Liver (tissue), 9 donors: ENCODE results near the gene ITGA11. TPM values are rescaled to one million over a fixed set of nuclear protein-coding genes. Genes with fewer than 3 reads are reported as not detected.

Experiments used
- DNase-seq: peaks from one replicate; pipeline ENCODE4 v3.0.0-alpha.2; 2017; ENCODE audit warnings: low spot score
- H3K27ac ChIP-seq, 2 donors: one replicate each; pipeline ENCODE4 v1.7.0; 2013; ENCODE audit warnings: inconsistent platforms in 2 of 2, low read length in 2 of 2, control low read depth in 1 of 2, low read depth in 1 of 2, mild to moderate bottlenecking in 1 of 2
- H3K27me3 ChIP-seq, 4 donors: one replicate each; pipeline versions ENCODE4 v1.6.1 to v1.7.0; 2013; ENCODE audit warnings: low read length in 3 of 4, inconsistent platforms in 1 of 4, mild to moderate bottlenecking in 1 of 4, moderate library complexity in 1 of 4; ENCODE audit not compliant: control insufficient read depth in 4 of 4, insufficient read depth in 4 of 4
- H3K36me3 ChIP-seq, 4 donors: one replicate each; pipeline versions ENCODE4 v1.6.1 to v1.7.0; 2013; ENCODE audit warnings: low read length in 3 of 4, mild to moderate bottlenecking in 3 of 4, low read depth in 1 of 4, moderate library complexity in 1 of 4; ENCODE audit not compliant: control insufficient read depth in 4 of 4, insufficient read depth in 3 of 4
- H3K4me1 ChIP-seq, 4 donors: one replicate each; pipeline versions ENCODE4 v1.6.1 to v1.7.0; 2013; ENCODE audit warnings: low read length in 3 of 4, mild to moderate bottlenecking in 3 of 4, moderate library complexity in 1 of 4; ENCODE audit not compliant: control insufficient read depth in 4 of 4, insufficient read depth in 4 of 4
- H3K4me3 ChIP-seq, 3 donors: one replicate each; pipeline versions ENCODE4 v1.6.1 to v1.7.0; 2013; ENCODE audit warnings: low read length in 3 of 3, control low read depth in 1 of 3, low read depth in 1 of 3, mild to moderate bottlenecking in 1 of 3
- H3K9ac ChIP-seq, 2 donors: one replicate each; pipeline ENCODE4 v1.7.0; 2013; ENCODE audit warnings: low read length in 2 of 2, mild to moderate bottlenecking in 2 of 2, moderate library complexity in 2 of 2, control low read depth in 1 of 2, low read depth in 1 of 2
- H3K9me3 ChIP-seq, 4 donors: one replicate each; pipeline versions ENCODE4 v1.6.1 to v1.7.0; 2013; ENCODE audit warnings: low read length in 3 of 4; ENCODE audit not compliant: control insufficient read depth in 4 of 4
- ATF3 ChIP-seq: IDR thresholded peaks from 2 replicates; pipeline ENCODE4 v1.6.1; 2016; ENCODE audit warnings: antibody characterized with exemption
- FOXA1 ChIP-seq: IDR thresholded peaks from 2 replicates; pipeline ENCODE4 v1.6.1; 2016; ENCODE audit warnings: antibody characterized with exemption
- GABPA ChIP-seq, 2 donors: IDR thresholded peaks in 1 of 2; conservative IDR thresholded peaks in 1 of 2; 2 replicates each; pipeline ENCODE4 v1.6.1; 2016; ENCODE audit warnings: antibody characterized with exemption in 2 of 2, mild to moderate bottlenecking in 1 of 2, moderate library complexity in 1 of 2
- NR2F2 ChIP-seq: IDR thresholded peaks from 2 replicates; pipeline ENCODE4 v1.6.1; 2016; ENCODE audit warnings: antibody characterized with exemption
- RAD21 ChIP-seq, 2 donors: IDR thresholded peaks; 2 replicates each; pipeline ENCODE4 v1.6.1; 2016; ENCODE audit warnings: antibody characterized with exemption in 2 of 2, mild to moderate bottlenecking in 2 of 2
- REST ChIP-seq: IDR thresholded peaks from 2 replicates; pipeline ENCODE4 v1.6.1; 2016; ENCODE audit warnings: antibody characterized with exemption, mild to moderate bottlenecking
- SP1 ChIP-seq: IDR thresholded peaks from 2 replicates; pipeline ENCODE4 v1.6.1; 2018; ENCODE audit warnings: antibody characterized with exemption, mild to moderate bottlenecking
- TAF1 ChIP-seq: conservative IDR thresholded peaks from 2 replicates; pipeline ENCODE4 v1.6.1; 2016; ENCODE audit warnings: antibody characterized with exemption, mild to moderate bottlenecking
- WGBS: extraction: QIAGEN DNeasy Blood & Tissue Kit; methylation state at CpG from one replicate; pipeline ENCODE4 v1.1.7; 2013; 5-methylcytosine and 5-hydroxymethylcytosine counted together
- polyA plus RNA-seq, 2 donors: library from polyadenylated mRNA; stranded (reverse) in 1 of 2; unstranded in 1 of 2; fragments of 200-250 nt in 1 of 2; fragments of >200 nt in 1 of 2; fragmentation: Nextera tagmentation in 1 of 2; extraction: Ambion mirVana in 1 of 2; gene quantifications; one replicate each; pipeline versions ENCODE4 v1.2.1 to v1.2.3, GENCODE V29; 2013 to 2015
- total RNA-seq, 2 donors: library from RNA; depleted of rRNA; stranded (reverse); fragments of >200 nt; gene quantifications; one replicate each; pipeline ENCODE4 v1.2.3, GENCODE V29; 2014
- donor health status: healthy.
- donor health status: healthy.
- donor health status: healthy.
- donor health status: healthy.
- donor health status: healthy.

The ITGA11 gene
- total and polyA plus RNA-seq, 4 donors, result 0.32 to 1.0 (median 0.67) TPM

- TF ChIP-seq FOXA1, result no peak
- TF ChIP-seq SP1, result no peak
- no peak for TF ChIP-seq REST
- no peak for TF ChIP-seq RAD21 (IDR thresholded peaks at IDR 0.05)
- TF ChIP-seq ATF3, result no peak
- no peak for TF ChIP-seq GABPA (IDR thresholded peaks at IDR 0.05 in 1 of 2, conservative IDR thresholded peaks at IDR 0.05 in 1 of 2)
These were observed 42.7 kb downstream of the ITGA11 start (continued) for GRCh38 chr15:68389041-68389930.

- peaks cover 0 to 6% (median under 1%) of the 10 kb centered on the region in 4 donors for H3K27me3 ChIP-seq
- no peaks in the 10 kb centered on the region for H3K4me1 ChIP-seq
- H3K27ac ChIP-seq, result no peak overlapping the region
- TF ChIP-seq NR2F2 (no peak), REST (no peak), TAF1 (no peak), RAD21 (IDR thresholded peaks at IDR 0.05) (no peak)
- H3K36me3 ChIP-seq, result no peaks in the 10 kb centered on the region
- 87% methylated on average over 12 of the region's 12 CpGs for WGBS
- DNase-seq, result peak; percentile 24
- H3K4me3 ChIP-seq, result no peak overlapping the region
- H3K9me3 ChIP-seq, result peaks cover 0 to 6% (median 0%) of the 10 kb centered on the region in 4 donors
- H3K9ac ChIP-seq, result no peak overlapping the region
These were observed 44.4 kb downstream of the ITGA11 start for GRCh38 chr15:68387381-68388143.
